ENCODE results near the gene OR2B2. TPM values are rescaled to one million over a fixed set of nuclear protein-coding genes. Genes with fewer than 3 reads are reported as not detected.

Gene OR2B2
- polyA plus RNA-seq, 1 donor from 2014 or later: not detected

DNA sequence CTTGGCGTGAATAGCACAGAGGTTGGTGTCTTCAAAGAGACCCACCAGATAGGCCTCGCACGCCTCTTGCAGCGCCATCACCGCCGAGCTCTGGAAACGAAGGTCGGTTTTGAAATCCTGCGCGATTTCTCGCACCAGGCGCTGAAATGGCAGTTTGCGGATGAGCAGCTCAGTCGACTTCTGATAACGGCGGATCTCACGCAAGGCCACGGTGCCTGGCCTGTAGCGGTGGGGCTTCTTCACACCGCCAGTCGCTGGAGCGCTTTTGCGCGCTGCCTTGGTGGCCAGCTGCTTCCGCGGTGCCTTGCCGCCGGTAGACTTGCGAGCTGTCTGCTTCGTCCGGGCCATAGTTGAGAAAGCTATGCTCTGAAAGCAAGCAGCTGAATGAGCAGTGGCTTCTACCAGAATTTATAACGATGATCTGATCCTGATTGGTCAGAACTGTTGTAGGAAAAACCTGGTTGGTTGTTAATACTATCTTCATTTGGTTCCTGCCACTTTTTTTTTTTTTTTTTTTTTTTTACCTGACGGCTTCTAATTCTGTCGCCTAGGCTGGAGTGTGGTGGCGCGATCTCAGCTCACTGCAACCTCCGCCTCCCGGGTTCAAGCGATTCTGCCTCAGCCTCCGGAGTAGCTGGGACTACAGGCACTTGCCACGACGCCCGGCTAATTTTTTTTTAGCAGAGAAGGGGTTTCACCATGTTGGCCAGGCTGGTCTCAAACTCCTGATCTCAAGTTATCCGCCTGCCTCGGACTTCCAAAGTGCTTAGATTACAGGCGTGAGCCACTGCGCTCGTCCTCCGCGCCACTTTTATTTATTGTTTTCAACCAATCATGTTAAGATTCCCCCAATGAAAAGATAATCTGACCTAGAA, 21.5 kb downstream of the OR2B2 start:
- Histone ChIP-seq H3K9me2 (ENCODE audit: insufficient read depth, low read length) (no peaks in the 10 kb centered on the region), H3K79me2 (replicated peaks; ENCODE audit: insufficient read depth, low read length) (no peaks in the 10 kb centered on the region), H3K4me2 (ENCODE audit: low read length) (peak overlapping the region; percentile 64), H3K36me3 (ENCODE audit: insufficient read depth, low read length) (no peaks in the 10 kb centered on the region), H3K9me3 (ENCODE audit: low read length) (no peaks in the 10 kb centered on the region), H3K9ac (ENCODE audit: low read length) (peak overlapping the region; percentile 80), H3K4me3 (ENCODE audit: low read length) (peak overlapping the region; percentile 81), H3F3A (ENCODE audit: insufficient read depth, low read length, poor library complexity, severe bottlenecking) (peaks cover 24% of the 10 kb centered on the region), H4K20me1 (ENCODE audit: insufficient read depth) (peaks cover 3% of the 10 kb centered on the region), H3K27me3 (ENCODE audit: insufficient read depth, low read depth, low read length) (no peaks in the 10 kb centered on the region), H3K27ac (ENCODE audit: low read length) (peak overlapping the region; percentile 91), H2AFZ (ENCODE audit: low read depth, low read length) (no peak overlapping the region)
- TF ChIP-seq REST (IDR thresholded peaks at IDR 0.05; ENCODE audit: borderline replicate concordance) (peak; percentile 93), EZH2 (IDR thresholded peaks at IDR 0.05; ENCODE audit: borderline replicate concordance, insufficient read depth, low read length, poor library complexity, severe bottlenecking) (no peak), TAF1 (IDR thresholded peaks at IDR 0.05; ENCODE audit: low read depth) (peak; percentile 95), POLR2AphosphoS5 (IDR thresholded peaks at IDR 0.05) (peak; percentile 100), EP300 (conservative IDR thresholded peaks at IDR 0.05; ENCODE audit: poor library complexity, severe bottlenecking) (peak; percentile 49), RAD21 (conservative IDR thresholded peaks at IDR 0.05) (peak; percentile 58), SMC3 (conservative IDR thresholded peaks at IDR 0.05; ENCODE audit: poor library complexity) (peak; percentile 62), MXI1 (conservative IDR thresholded peaks at IDR 0.05; ENCODE audit: poor library complexity, severe bottlenecking) (peak; percentile 82)
- TF ChIP-seq, protein P1, sequence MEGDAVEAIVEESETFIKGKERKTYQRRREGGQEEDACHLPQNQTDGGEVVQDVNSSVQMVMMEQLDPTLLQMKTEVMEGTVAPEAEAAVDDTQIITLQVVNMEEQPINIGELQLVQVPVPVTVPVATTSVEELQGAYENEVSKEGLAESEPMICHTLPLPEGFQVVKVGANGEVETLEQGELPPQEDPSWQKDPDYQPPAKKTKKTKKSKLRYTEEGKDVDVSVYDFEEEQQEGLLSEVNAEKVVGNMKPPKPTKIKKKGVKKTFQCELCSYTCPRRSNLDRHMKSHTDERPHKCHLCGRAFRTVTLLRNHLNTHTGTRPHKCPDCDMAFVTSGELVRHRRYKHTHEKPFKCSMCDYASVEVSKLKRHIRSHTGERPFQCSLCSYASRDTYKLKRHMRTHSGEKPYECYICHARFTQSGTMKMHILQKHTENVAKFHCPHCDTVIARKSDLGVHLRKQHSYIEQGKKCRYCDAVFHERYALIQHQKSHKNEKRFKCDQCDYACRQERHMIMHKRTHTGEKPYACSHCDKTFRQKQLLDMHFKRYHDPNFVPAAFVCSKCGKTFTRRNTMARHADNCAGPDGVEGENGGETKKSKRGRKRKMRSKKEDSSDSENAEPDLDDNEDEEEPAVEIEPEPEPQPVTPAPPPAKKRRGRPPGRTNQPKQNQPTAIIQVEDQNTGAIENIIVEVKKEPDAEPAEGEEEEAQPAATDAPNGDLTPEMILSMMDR (IDR thresholded peaks at IDR 0.05; ENCODE audit: poor library complexity, severe bottlenecking): peak; percentile 50

- Histone ChIP-seq H3K27ac (ENCODE audit: low read length) (peak overlapping the region; percentile 91), H3F3A (ENCODE audit: insufficient read depth, low read length, poor library complexity, severe bottlenecking) (peaks cover 21% of the 10 kb centered on the region), H3K9me2 (ENCODE audit: insufficient read depth, low read length) (no peaks in the 10 kb centered on the region), H2AFZ (ENCODE audit: low read depth, low read length) (no peak overlapping the region), H3K27me3 (ENCODE audit: insufficient read depth, low read depth, low read length) (no peaks in the 10 kb centered on the region), H3K36me3 (ENCODE audit: insufficient read depth, low read length) (no peaks in the 10 kb centered on the region), H3K9ac (ENCODE audit: low read length) (peak overlapping the region; percentile 80), H3K79me2 (replicated peaks; ENCODE audit: insufficient read depth, low read length) (no peaks in the 10 kb centered on the region), H4K20me1 (ENCODE audit: insufficient read depth) (peaks cover 3% of the 10 kb centered on the region), H3K4me3 (ENCODE audit: low read length) (peak overlapping the region; percentile 81), H3K9me3 (ENCODE audit: low read length) (no peaks in the 10 kb centered on the region), H3K4me2 (ENCODE audit: low read length) (peak overlapping the region; percentile 64)
- TF ChIP-seq RAD21 (conservative IDR thresholded peaks at IDR 0.05) (no peak), TAF1 (IDR thresholded peaks at IDR 0.05; ENCODE audit: low read depth) (no peak)
Measured at GRCh38 chr6:27889628-27890444, 22.4 kb downstream of the OR2B2 start.

All from neural cell (in vitro differentiated cells).